SJCRH30 (cell line): ENCODE results near the gene LMOD1. TPM values are rescaled to one million over a fixed set of nuclear protein-coding genes. Genes with fewer than 3 reads are reported as not detected.
A peak's percentile ranks its signal among the peaks of the same experiment; 100 is the strongest.
"Not testable (repeated sequence)": the region's sequence is repeated elsewhere in the genome, so short reads cannot be mapped to it uniquely, and the experiment has no call there.

Source experiments
- DNase-seq, 2 experiments: peaks; one replicate each; pipeline ENCODE4 v3.0.0-alpha.2; 2015 to 2020
- H3K27ac ChIP-seq: fragments of 250-450 bp; sonication (Bioruptor Pico); 2 replicates; pipeline ENCODE4 v1.5.1; 2020; ENCODE audit warnings: mild to moderate bottlenecking, moderate library complexity
- H3K27me3 ChIP-seq: fragments of 250-450 bp; sonication (Bioruptor Pico); 2 replicates; pipeline ENCODE4 v1.5.1; 2020; ENCODE audit warnings: mild to moderate bottlenecking, moderate library complexity
- H3K36me3 ChIP-seq: fragments of 250-450 bp; sonication (Bioruptor Pico); 2 replicates; pipeline ENCODE4 v1.5.1; 2020; ENCODE audit warnings: mild to moderate bottlenecking, moderate library complexity
- H3K4me1 ChIP-seq: fragments of 250-450 bp; sonication (Bioruptor Pico); 2 replicates; pipeline ENCODE4 v1.5.1; 2020; ENCODE audit warnings: mild to moderate bottlenecking, moderate library complexity
- H3K4me3 ChIP-seq: fragments of 250-450 bp; sonication (Bioruptor Pico); 2 replicates; pipeline ENCODE4 v1.5.1; 2020; ENCODE audit warnings: mild to moderate bottlenecking, moderate library complexity
- H3K9me3 ChIP-seq: fragments of 250-450 bp; sonication (Bioruptor Pico); replicated peaks from 2 replicates; pipeline ENCODE4 v1.5.1; 2020; ENCODE audit warnings: mild to moderate bottlenecking, moderate library complexity
- total RNA-seq: library from RNA; depleted of rRNA; stranded (reverse); fragments of >200 nt; shearing (Covaris generic); gene quantifications from 2 replicates; pipeline ENCODE4 v1.2.3, GENCODE V29; 2014; rRNA removed

LMOD1 gene
- total RNA-seq, 1 experiment from 2014 or later: not detected

GRCh38 chr1:201856722-201857121 is 89.6 kb downstream of the LMOD1 start:
- H3K27me3 ChIP-seq, H3K4me3 ChIP-seq, H3K4me1 ChIP-seq, H3K9me3 ChIP-seq, H3K27ac ChIP-seq, DNase-seq: not testable (repeated sequence)
- peaks cover 93% of the 10 kb centered on the region for H3K36me3 ChIP-seq

DNA sequence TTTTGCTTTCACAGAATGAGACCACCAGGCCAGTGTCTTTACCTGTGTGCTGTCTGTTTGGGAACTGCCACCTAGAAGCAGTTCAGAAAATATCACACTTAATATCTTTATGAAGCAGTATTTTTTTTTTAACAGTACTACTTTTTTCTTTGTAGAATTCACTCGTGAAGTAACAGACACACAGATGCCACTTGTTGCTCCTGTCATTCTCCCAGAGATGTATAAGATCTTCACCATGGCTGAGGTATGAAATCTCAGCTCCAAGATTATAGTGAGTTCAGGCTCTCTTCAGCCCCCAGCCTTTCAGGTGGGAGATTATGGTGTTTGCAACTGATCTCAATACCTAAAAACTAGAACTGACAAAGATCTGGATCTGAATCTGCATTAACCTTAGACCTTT is 94.4 kb downstream of the LMOD1 start:
- no peaks in the 10 kb centered on the region for H3K27me3 ChIP-seq
- no peak overlapping the region for H3K27ac ChIP-seq
- DNase-seq: no peak
- peaks cover 91% of the 10 kb centered on the region for H3K36me3 ChIP-seq
- no peak overlapping the region for H3K4me3 ChIP-seq
- peaks cover 12% of the 10 kb centered on the region for H3K4me1 ChIP-seq
- no peaks in the 10 kb centered on the region for H3K9me3 ChIP-seq

DNA sequence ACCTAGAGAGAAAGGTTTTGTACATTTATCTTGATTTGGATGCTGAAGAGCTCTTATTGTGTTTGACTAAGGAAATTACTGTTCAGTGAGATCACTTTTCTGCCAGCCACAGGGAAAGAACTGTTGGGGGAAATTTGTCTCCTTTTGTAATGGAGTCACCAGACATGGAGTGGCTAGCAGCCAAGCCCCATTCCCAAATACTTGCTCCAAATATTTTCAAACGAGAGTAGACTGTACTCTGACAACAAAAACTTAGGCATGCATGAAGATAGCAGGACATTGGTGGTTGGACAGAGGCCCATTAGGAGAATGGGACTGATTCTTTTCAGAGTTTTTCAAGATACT is 96.3 kb downstream of the LMOD1 start:
- H3K4me3 ChIP-seq: no peak overlapping the region

GRCh38 chr1:201849372-201850052 is 96.8 kb downstream of the LMOD1 start:
- Histone ChIP-seq H3K9me3 (no peaks in the 10 kb centered on the region), H3K4me1 (peaks cover 12% of the 10 kb centered on the region), H3K36me3 (peaks cover 68% of the 10 kb centered on the region), H3K27me3 (no peaks in the 10 kb centered on the region), H3K4me3 (no peak overlapping the region), H3K27ac (peak overlapping the region; percentile 34)
- no peak for DNase-seq

More for the DNA sequence above, 96.3 kb downstream of the LMOD1 start:
- Histone ChIP-seq H3K4me1 (peaks cover 12% of the 10 kb centered on the region), H3K9me3 (no peaks in the 10 kb centered on the region), H3K36me3 (peaks cover 73% of the 10 kb centered on the region), H3K27me3 (no peaks in the 10 kb centered on the region), H3K27ac (peak overlapping the region; percentile 34)
- peak; percentile 23 to 24 for DNase-seq

GRCh38 chr1:201848230-201848629 is 98.1 kb downstream of the LMOD1 start:
- peaks cover 61% of the 10 kb centered on the region for H3K36me3 ChIP-seq
- no peak overlapping the region for H3K27ac ChIP-seq
- H3K27me3 ChIP-seq: no peaks in the 10 kb centered on the region
- H3K4me1 ChIP-seq: peaks cover 12% of the 10 kb centered on the region
- DNase-seq: no peak
- H3K9me3 ChIP-seq: no peaks in the 10 kb centered on the region
- H3K4me3 ChIP-seq: no peak overlapping the region

GRCh38 chr1:201847150-201847549 is 99.2 kb downstream of the LMOD1 start:
- Histone ChIP-seq H3K27ac (no peak overlapping the region), H3K4me1 (peaks cover 12% of the 10 kb centered on the region), H3K9me3 (no peaks in the 10 kb centered on the region), H3K4me3 (no peak overlapping the region), H3K27me3 (no peaks in the 10 kb centered on the region), H3K36me3 (peaks cover 58% of the 10 kb centered on the region)
- DNase-seq: no peak

Other genes starting within 250 kb of the LMOD1 start
- 69.8 and 70.4 TPM in 2 replicates for gene IPO9, start 117.4 kb downstream of the LMOD1 start, total RNA-seq
- gene SHISA4, start 57.6 kb downstream of the LMOD1 start, total RNA-seq: 3.5 and 3.8 TPM in 2 replicates
- 86.8 and 89.5 TPM in 2 replicates for gene TIMM17A, start 9.0 kb upstream of the LMOD1 start, total RNA-seq
- 45.4 and 48.4 TPM in 2 replicates for gene RNPEP, start 36.1 kb upstream of the LMOD1 start, total RNA-seq
- 0.51 and 0.59 TPM in 2 replicates for gene ELF3, start 64.0 kb upstream of the LMOD1 start, total RNA-seq
- gene GPR37L1, start 176.4 kb upstream of the LMOD1 start, total RNA-seq: 0.02 TPM in 1 of 2 replicates, not detected in the other
- 17.1 and 18.1 TPM in 2 replicates for gene ARL8A, start 198.2 kb upstream of the LMOD1 start, total RNA-seq
- 0.08 and 0.14 TPM in 2 replicates for gene PTPN7, start 214.1 kb upstream of the LMOD1 start, total RNA-seq
- not detected in 2 replicates for gene LGR6, start 247.3 kb upstream of the LMOD1 start, total RNA-seq